CD14-positive monocyte (primary cell): ENCODE results near the gene MAST4. TPM values are rescaled to one million over a fixed set of nuclear protein-coding genes. Genes with fewer than 3 reads are reported as not detected.
"Not testable (repeated sequence)": the region's sequence is repeated elsewhere in the genome, so short reads cannot be mapped to it uniquely, and the experiment has no call there.

Experiments used
- DNase-seq, 3 donors: peaks; one replicate each; pipeline ENCODE4 v3.0.0-alpha.2; 2011 to 2022
- H2AFZ ChIP-seq: 2 replicates; pipeline ENCODE4 v1.6.0; 2012; ENCODE audit warnings: mild to moderate bottlenecking, low read depth, low read length, inconsistent platforms; ENCODE audit not compliant: insufficient read depth, poor library complexity, severe bottlenecking
- H3K27ac ChIP-seq, 2 donors: 1 replicate in 1 of 2; 2 replicates in 1 of 2; pipeline ENCODE4 v1.5.1; 2012 to 2013; ENCODE audit warnings: low read length in 2 of 2, control low read depth in 1 of 2, inconsistent platforms in 1 of 2, low read depth in 1 of 2, mild to moderate bottlenecking in 1 of 2
- H3K27me3 ChIP-seq, 2 donors: one replicate each; pipeline versions ENCODE4 v1.6.0 to v1.6.1; 2011 to 2013; ENCODE audit warnings: low read length in 2 of 2; ENCODE audit not compliant: control insufficient read depth in 2 of 2, insufficient read depth in 2 of 2
- H3K36me3 ChIP-seq, 2 donors: replicated peaks in 1 of 2; 1 replicate in 1 of 2; 2 replicates in 1 of 2; pipeline versions ENCODE4 v1.5.1 to v1.6.1; 2012 to 2013; ENCODE audit warnings: low read length in 2 of 2, control low read depth in 1 of 2, inconsistent platforms in 1 of 2, mild to moderate bottlenecking in 1 of 2; ENCODE audit not compliant: insufficient read depth in 2 of 2, control insufficient read depth in 1 of 2
- H3K4me1 ChIP-seq, 2 donors: 1 replicate in 1 of 2; 2 replicates in 1 of 2; pipeline versions ENCODE4 v1.5.1 to v1.6.1; 2012 to 2013; ENCODE audit warnings: low read length in 2 of 2, control low read depth in 1 of 2, inconsistent platforms in 1 of 2, mild to moderate bottlenecking in 1 of 2, moderate library complexity in 1 of 2; ENCODE audit not compliant: insufficient read depth in 2 of 2, control insufficient read depth in 1 of 2
- H3K4me2 ChIP-seq: replicated peaks from 2 replicates; pipeline ENCODE3; 2012; ENCODE audit warnings: low read length, moderate library complexity, mild to moderate bottlenecking; ENCODE audit not compliant: poor library complexity, severe bottlenecking; ENCODE audit errors: extremely low read depth
- H3K4me3 ChIP-seq, 3 experiments: fragments of 200-600 bp in 1 of 3; sonication (generic) in 1 of 3; replicated peaks in 1 of 3; 1 replicate in 2 of 3; 2 replicates in 1 of 3; pipeline ENCODE4 v1.5.1; 2011 to 2013; ENCODE audit warnings: low read length in 3 of 3, mild to moderate bottlenecking in 3 of 3, control low read depth in 2 of 3, low read depth in 2 of 3, inconsistent platforms in 1 of 3, moderate library complexity in 1 of 3
- H3K79me2 ChIP-seq: 2 replicates; pipeline ENCODE4 v1.6.0; 2012; ENCODE audit warnings: mild to moderate bottlenecking, control low read depth, inconsistent platforms, low read length, moderate library complexity; ENCODE audit not compliant: insufficient read depth
- H3K9ac ChIP-seq: 2 replicates; pipeline ENCODE4 v1.6.0; 2017; ENCODE audit warnings: low read length, mild to moderate bottlenecking; ENCODE audit not compliant: insufficient read depth, poor library complexity, severe bottlenecking
- H3K9me3 ChIP-seq, 2 donors: replicated peaks in 1 of 2; 1 replicate in 1 of 2; 2 replicates in 1 of 2; pipeline versions ENCODE4 v1.5.1 to v1.6.1; 2012 to 2013; ENCODE audit warnings: low read length in 2 of 2, control low read depth in 1 of 2; ENCODE audit not compliant: control insufficient read depth in 1 of 2, insufficient read depth in 1 of 2
- H4K20me1 ChIP-seq: 2 replicates; pipeline ENCODE4 v1.6.0; 2012; ENCODE audit warnings: mild to moderate bottlenecking, low read length, control low read depth, moderate library complexity; ENCODE audit not compliant: insufficient read depth
- H3K27ac Mint-ChIP-seq, 7 donors: one replicate each; pipeline ENCODE4 v1.8.0; 2020; ENCODE audit warnings: mild to moderate bottlenecking in 7 of 7, mixed read lengths in 7 of 7, moderate library complexity in 6 of 7, inconsistent platforms in 2 of 7
- H3K27me3 Mint-ChIP-seq, 3 donors: one replicate each; pipeline ENCODE4 v1.8.0; 2021 to 2022; ENCODE audit warnings: low read depth in 3 of 3, mild to moderate bottlenecking in 3 of 3, mixed read lengths in 3 of 3, moderate library complexity in 3 of 3, inconsistent platforms in 1 of 3
- H3K36me3 Mint-ChIP-seq, 2 donors: one replicate each; pipeline ENCODE4 v1.8.0; 2020; ENCODE audit warnings: mixed read lengths in 2 of 2, inconsistent platforms in 1 of 2, mild to moderate bottlenecking in 1 of 2
- H3K4me1 Mint-ChIP-seq: one replicate; pipeline ENCODE4 v1.8.0; 2020; ENCODE audit warnings: mild to moderate bottlenecking, mixed read lengths
- H3K4me3 Mint-ChIP-seq, 2 donors: one replicate each; pipeline ENCODE4 v1.8.0; 2020; ENCODE audit warnings: mild to moderate bottlenecking in 2 of 2, mixed read lengths in 2 of 2, moderate library complexity in 1 of 2
- H3K9me3 Mint-ChIP-seq, 7 donors: one replicate each; pipeline ENCODE4 v1.8.0; 2020 to 2022; ENCODE audit warnings: mixed read lengths in 7 of 7, mild to moderate bottlenecking in 6 of 7, moderate library complexity in 6 of 7, inconsistent platforms in 2 of 7
- WGBS: methylation state at CpG from one replicate; pipeline ENCODE4 v1.1.5; 2013; ENCODE audit warnings: missing lambda C conversion rate; ENCODE audit not compliant: insufficient coverage; 5-methylcytosine and 5-hydroxymethylcytosine counted together
- intact Hi-C, 2 donors: fragments of 100-400 bp; cut with micrococcal nuclease; formaldehyde crosslinking; loops; one replicate each; pipeline versions ENCODE4 v1.15.0 to v1.15.1; 2023
- polyA plus RNA-seq, 3 donors: library from polyadenylated mRNA; depleted of rRNA in 1 of 3; unstranded in 2 of 3; stranded (reverse) in 1 of 3; fragments of 300-500 nt in 2 of 3; fragments of >200 nt in 1 of 3; fragmentation: Illumina TruSeq in 2 of 3; gene quantifications; 1 replicate in 2 of 3; 2 replicates in 1 of 3; pipeline ENCODE4 v1.2.3, GENCODE V29; 2012 to 2021
- TF ChIP-seq, protein P1 (sequence below): fragments of 200-600 bp; IDR thresholded peaks from one replicate; pipeline ENCODE4 v1.8.0; 2022; ENCODE audit warnings: antibody characterized with exemption, mild to moderate bottlenecking

MAST4 gene
- polyA plus RNA-seq, 3 donors, result 0.03 to 0.24 TPM; not detected in 1

DNA sequence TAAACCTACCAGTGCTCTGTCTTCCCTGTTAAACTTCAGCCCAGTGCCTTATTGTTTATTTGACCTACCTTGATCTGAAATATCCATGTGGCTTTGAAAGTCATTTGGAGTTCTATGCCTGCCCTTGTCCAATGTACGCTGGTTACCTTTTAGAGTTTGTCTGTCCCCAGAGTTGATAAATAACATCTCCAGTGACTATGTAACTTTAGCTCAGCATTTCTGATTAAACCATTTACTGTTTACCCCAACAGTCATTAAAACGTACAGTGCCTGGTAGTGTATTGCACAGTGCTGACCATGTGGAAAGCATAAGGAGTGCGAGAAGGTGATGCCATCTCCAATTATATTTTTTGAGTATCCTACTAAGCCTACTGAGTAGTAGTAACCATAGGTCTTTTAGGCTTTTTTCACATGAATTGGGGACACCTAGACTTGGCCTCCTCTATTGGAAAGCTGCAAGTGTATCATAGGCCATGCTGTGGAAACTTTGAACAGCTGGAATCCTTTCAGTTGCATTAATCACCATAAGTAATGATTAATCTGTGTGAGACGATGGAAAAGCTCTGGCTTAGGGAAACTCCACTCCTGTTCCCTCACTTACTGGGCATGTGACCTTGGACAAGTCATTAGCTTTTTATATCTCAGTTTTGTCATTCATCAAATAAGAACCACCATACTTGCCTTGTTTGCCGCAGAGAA lies 93.5 kb downstream of the MAST4 start:
- DNase-seq, result no peak
- no peak overlapping the region for H3K4me3 Mint-ChIP-seq
- Histone ChIP-seq H4K20me1 (no peaks in the 10 kb centered on the region), H3K9me3 (no peaks in the 10 kb centered on the region), H3K4me3 (no peak overlapping the region), H3K27me3 (no peaks in the 10 kb centered on the region), H3K36me3 (no peaks in the 10 kb centered on the region), H3K79me2 (no peaks in the 10 kb centered on the region), H3K9ac (no peak overlapping the region), H3K4me1 (no peaks in the 10 kb centered on the region), H3K27ac (no peak overlapping the region), H3K4me2 (no peak overlapping the region), H2AFZ (no peak overlapping the region)
- TF ChIP-seq, protein P1, sequence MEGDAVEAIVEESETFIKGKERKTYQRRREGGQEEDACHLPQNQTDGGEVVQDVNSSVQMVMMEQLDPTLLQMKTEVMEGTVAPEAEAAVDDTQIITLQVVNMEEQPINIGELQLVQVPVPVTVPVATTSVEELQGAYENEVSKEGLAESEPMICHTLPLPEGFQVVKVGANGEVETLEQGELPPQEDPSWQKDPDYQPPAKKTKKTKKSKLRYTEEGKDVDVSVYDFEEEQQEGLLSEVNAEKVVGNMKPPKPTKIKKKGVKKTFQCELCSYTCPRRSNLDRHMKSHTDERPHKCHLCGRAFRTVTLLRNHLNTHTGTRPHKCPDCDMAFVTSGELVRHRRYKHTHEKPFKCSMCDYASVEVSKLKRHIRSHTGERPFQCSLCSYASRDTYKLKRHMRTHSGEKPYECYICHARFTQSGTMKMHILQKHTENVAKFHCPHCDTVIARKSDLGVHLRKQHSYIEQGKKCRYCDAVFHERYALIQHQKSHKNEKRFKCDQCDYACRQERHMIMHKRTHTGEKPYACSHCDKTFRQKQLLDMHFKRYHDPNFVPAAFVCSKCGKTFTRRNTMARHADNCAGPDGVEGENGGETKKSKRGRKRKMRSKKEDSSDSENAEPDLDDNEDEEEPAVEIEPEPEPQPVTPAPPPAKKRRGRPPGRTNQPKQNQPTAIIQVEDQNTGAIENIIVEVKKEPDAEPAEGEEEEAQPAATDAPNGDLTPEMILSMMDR, result no peak
- no CpG with 5 or more reads among the region's 5 CpGs for WGBS
- H3K27ac Mint-ChIP-seq, result no peak overlapping the region
- H3K27me3 Mint-ChIP-seq, result peaks cover 3 to 7% (median 3%) of the 10 kb centered on the region in 3 donors
- H3K36me3 Mint-ChIP-seq, result no peaks in the 10 kb centered on the region
- H3K4me1 Mint-ChIP-seq, result no peaks in the 10 kb centered on the region
- H3K9me3 Mint-ChIP-seq, result peaks cover 0 to 2% (median 0%) of the 10 kb centered on the region in 7 donors
- intact Hi-C loops, result no loop called here

DNA sequence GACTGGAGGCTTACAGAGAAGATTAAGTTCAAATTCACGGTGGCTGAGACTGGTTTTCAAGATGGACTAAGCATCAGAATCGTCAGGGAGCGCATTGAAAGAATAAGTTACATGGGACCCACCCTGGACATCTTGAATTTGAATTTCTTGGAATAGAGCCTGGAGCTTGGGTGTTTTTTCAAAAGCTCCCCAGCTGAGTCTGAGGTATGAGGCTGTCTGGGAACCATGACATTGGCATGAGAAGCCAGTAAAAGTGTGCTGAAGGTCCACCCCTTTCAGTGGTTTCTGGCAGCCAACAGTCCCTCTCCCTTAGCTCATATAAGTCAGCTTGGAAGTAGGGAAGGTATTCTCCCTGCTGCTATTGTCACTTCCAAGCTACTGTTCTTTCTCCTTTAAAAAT lies 97.8 kb downstream of the MAST4 start:
- H3K9me3 ChIP-seq, result no peaks in the 10 kb centered on the region
- H3K36me3 ChIP-seq, result no peaks in the 10 kb centered on the region
- no peak overlapping the region for H3K4me3 ChIP-seq
- Mint-ChIP-seq H3K27ac (no peak overlapping the region), H3K4me3 (no peak overlapping the region), H3K4me1 (no peaks in the 10 kb centered on the region), H3K36me3 (no peaks in the 10 kb centered on the region), H3K9me3 (peaks cover 0 to 7% (median 3%) of the 10 kb centered on the region in 7 donors), H3K27me3 (peaks cover 5 to 9% (median 6%) of the 10 kb centered on the region in 3 donors)
- no peak for DNase-seq
- H2AFZ ChIP-seq, result no peak overlapping the region
- no peaks in the 10 kb centered on the region for H3K27me3 ChIP-seq
- H3K4me1 ChIP-seq, result no peaks in the 10 kb centered on the region
- intact Hi-C loops, result no loop called here
- WGBS, result 80% methylated on average over 1 of the region's 3 CpGs
- TF ChIP-seq, protein P1, result no peak
- H3K4me2 ChIP-seq, result no peak overlapping the region
- H3K27ac ChIP-seq, result no peak overlapping the region
- no peaks in the 10 kb centered on the region for H4K20me1 ChIP-seq
- H3K9ac ChIP-seq, result no peak overlapping the region
- H3K79me2 ChIP-seq, result no peaks in the 10 kb centered on the region

DNA sequence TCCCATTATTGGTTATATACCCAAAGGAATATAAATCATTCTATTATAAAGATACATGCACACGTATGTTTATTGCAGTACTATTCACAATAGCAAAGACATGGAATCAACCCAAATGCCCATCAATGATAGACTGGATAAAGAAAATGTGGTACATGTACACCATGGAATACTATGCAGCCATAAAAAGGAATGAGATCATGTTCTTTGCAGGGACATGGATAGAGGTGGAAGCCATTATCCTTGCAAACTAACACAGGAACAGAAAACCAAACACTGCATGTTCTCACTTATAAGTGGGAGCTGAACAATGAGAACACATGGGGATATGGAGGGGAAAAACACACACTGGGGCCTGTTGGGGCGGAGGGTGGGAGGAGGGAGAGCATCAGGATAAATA lies 99.6 kb downstream of the MAST4 start:
- DNase-seq, H3K27me3 ChIP-seq, H3K4me1 Mint-ChIP-seq, H3K27ac Mint-ChIP-seq, H3K36me3 ChIP-seq, H3K9me3 Mint-ChIP-seq, H2AFZ ChIP-seq, H3K4me1 ChIP-seq, H3K27me3 Mint-ChIP-seq, H3K79me2 ChIP-seq, intact Hi-C loops, H3K27ac ChIP-seq, H3K4me3 Mint-ChIP-seq, H4K20me1 ChIP-seq, H3K9me3 ChIP-seq, H3K4me2 ChIP-seq, H3K9ac ChIP-seq, H3K4me3 ChIP-seq, H3K36me3 Mint-ChIP-seq: not testable (repeated sequence)
- WGBS, result no CpG with 5 or more reads among the region's 2 CpGs
